Measurements from ENCODE around the gene SOX1. TPM values are rescaled to one million over a fixed set of nuclear protein-coding genes. Genes with fewer than 3 reads are reported as not detected.

SOX1 gene
- polyA plus RNA-seq, 1 donor from 2014 or later = 13.2 TPM

DNA sequence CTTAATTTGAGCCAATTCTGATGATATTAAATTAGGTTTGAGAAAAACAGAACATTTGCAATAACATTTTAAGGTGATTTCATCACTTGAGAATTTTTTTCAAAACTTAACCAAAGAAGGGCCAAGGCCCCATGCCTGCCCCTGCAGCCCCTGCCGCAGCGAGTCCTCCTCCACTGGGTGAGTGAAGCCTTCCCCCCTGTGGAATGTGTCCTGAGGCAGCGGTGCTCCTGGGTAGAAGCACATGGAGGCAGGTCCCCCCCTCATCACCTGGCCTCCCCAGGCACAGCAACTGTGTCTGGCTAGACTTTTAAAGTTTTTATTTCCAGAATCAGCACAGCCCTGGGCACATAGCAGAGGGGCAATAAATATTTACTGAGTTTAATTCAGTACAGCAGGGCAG is 10.8 kb downstream of the SOX1 start:
- Histone ChIP-seq H3K27me3 (ENCODE audit: insufficient read depth, low read depth, low read length) (no peaks in the 10 kb centered on the region), H3K9ac (ENCODE audit: low read length) (no peak overlapping the region), H2AFZ (ENCODE audit: low read depth, low read length) (no peak overlapping the region), H3K9me3 (ENCODE audit: low read length) (no peaks in the 10 kb centered on the region), H3K4me3 (ENCODE audit: low read length) (no peak overlapping the region), H3F3A (ENCODE audit: insufficient read depth, low read length, poor library complexity, severe bottlenecking) (no peaks in the 10 kb centered on the region), H3K36me3 (ENCODE audit: insufficient read depth, low read length) (no peaks in the 10 kb centered on the region), H3K79me2 (replicated peaks; ENCODE audit: insufficient read depth, low read length) (peaks cover 76% of the 10 kb centered on the region), H3K4me2 (ENCODE audit: low read length) (no peak overlapping the region), H4K20me1 (ENCODE audit: insufficient read depth) (no peaks in the 10 kb centered on the region), H3K27ac (ENCODE audit: low read length) (no peak overlapping the region), H3K9me2 (ENCODE audit: insufficient read depth, low read length) (no peaks in the 10 kb centered on the region)
- TF ChIP-seq, protein P1, sequence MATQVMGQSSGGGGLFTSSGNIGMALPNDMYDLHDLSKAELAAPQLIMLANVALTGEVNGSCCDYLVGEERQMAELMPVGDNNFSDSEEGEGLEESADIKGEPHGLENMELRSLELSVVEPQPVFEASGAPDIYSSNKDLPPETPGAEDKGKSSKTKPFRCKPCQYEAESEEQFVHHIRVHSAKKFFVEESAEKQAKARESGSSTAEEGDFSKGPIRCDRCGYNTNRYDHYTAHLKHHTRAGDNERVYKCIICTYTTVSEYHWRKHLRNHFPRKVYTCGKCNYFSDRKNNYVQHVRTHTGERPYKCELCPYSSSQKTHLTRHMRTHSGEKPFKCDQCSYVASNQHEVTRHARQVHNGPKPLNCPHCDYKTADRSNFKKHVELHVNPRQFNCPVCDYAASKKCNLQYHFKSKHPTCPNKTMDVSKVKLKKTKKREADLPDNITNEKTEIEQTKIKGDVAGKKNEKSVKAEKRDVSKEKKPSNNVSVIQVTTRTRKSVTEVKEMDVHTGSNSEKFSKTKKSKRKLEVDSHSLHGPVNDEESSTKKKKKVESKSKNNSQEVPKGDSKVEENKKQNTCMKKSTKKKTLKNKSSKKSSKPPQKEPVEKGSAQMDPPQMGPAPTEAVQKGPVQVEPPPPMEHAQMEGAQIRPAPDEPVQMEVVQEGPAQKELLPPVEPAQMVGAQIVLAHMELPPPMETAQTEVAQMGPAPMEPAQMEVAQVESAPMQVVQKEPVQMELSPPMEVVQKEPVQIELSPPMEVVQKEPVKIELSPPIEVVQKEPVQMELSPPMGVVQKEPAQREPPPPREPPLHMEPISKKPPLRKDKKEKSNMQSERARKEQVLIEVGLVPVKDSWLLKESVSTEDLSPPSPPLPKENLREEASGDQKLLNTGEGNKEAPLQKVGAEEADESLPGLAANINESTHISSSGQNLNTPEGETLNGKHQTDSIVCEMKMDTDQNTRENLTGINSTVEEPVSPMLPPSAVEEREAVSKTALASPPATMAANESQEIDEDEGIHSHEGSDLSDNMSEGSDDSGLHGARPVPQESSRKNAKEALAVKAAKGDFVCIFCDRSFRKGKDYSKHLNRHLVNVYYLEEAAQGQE (IDR thresholded peaks at IDR 0.05; ENCODE audit: borderline replicate concordance) = no peak
- TF ChIP-seq SMC3 (conservative IDR thresholded peaks at IDR 0.05; ENCODE audit: poor library complexity) (no peak), EP300 (conservative IDR thresholded peaks at IDR 0.05; ENCODE audit: poor library complexity, severe bottlenecking) (no peak), MXI1 (conservative IDR thresholded peaks at IDR 0.05; ENCODE audit: poor library complexity, severe bottlenecking) (no peak), TAF1 (IDR thresholded peaks at IDR 0.05; ENCODE audit: low read depth) (no peak), RAD21 (conservative IDR thresholded peaks at IDR 0.05) (no peak)
- TF ChIP-seq, protein P2, sequence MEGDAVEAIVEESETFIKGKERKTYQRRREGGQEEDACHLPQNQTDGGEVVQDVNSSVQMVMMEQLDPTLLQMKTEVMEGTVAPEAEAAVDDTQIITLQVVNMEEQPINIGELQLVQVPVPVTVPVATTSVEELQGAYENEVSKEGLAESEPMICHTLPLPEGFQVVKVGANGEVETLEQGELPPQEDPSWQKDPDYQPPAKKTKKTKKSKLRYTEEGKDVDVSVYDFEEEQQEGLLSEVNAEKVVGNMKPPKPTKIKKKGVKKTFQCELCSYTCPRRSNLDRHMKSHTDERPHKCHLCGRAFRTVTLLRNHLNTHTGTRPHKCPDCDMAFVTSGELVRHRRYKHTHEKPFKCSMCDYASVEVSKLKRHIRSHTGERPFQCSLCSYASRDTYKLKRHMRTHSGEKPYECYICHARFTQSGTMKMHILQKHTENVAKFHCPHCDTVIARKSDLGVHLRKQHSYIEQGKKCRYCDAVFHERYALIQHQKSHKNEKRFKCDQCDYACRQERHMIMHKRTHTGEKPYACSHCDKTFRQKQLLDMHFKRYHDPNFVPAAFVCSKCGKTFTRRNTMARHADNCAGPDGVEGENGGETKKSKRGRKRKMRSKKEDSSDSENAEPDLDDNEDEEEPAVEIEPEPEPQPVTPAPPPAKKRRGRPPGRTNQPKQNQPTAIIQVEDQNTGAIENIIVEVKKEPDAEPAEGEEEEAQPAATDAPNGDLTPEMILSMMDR (IDR thresholded peaks at IDR 0.05; ENCODE audit: poor library complexity, severe bottlenecking) = no peak

DNA sequence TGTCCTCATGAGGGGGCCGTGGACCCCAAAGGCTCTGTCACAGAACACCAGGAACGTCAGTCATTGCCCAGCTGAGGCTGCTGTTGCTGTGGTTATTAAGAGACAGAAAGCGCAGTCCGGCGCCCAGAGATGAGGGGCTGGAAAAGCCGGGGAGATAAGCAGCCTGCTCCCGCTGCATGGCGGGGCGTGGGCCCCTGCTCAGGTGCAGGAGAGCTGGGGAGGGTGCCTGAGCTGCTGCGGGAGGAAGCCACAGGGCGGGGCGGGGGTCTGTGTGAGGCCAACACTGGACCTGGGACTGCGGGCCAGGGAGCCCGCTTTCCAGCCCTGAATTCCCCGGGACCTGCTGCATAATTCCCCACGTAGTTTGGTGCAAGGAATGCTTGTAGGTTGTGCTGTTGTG is 11.3 kb downstream of the SOX1 start:
- TF ChIP-seq EZH2 (IDR thresholded peaks at IDR 0.05; ENCODE audit: borderline replicate concordance, insufficient read depth, low read length, poor library complexity, severe bottlenecking) (no peak), TAF1 (IDR thresholded peaks at IDR 0.05; ENCODE audit: low read depth) (no peak)
- TF ChIP-seq, protein P1 (IDR thresholded peaks at IDR 0.05; ENCODE audit: borderline replicate concordance) = no peak
- H3F3A ChIP-seq (ENCODE audit: insufficient read depth, low read length, poor library complexity, severe bottlenecking) = no peaks in the 10 kb centered on the region
- no peaks in the 10 kb centered on the region for H4K20me1 ChIP-seq (ENCODE audit: insufficient read depth)
- no peak overlapping the region for H3K27ac ChIP-seq (ENCODE audit: low read length)
- H3K79me2 ChIP-seq (replicated peaks; ENCODE audit: insufficient read depth, low read length) = peaks cover 71% of the 10 kb centered on the region
- no peak overlapping the region for H3K4me2 ChIP-seq (ENCODE audit: low read length)
- H3K9me3 ChIP-seq (ENCODE audit: low read length) = no peaks in the 10 kb centered on the region
- H2AFZ ChIP-seq (ENCODE audit: low read depth, low read length) = no peak overlapping the region
- no peaks in the 10 kb centered on the region for H3K27me3 ChIP-seq (ENCODE audit: insufficient read depth, low read depth, low read length)
- H3K9ac ChIP-seq (ENCODE audit: low read length) = no peak overlapping the region
- H3K9me2 ChIP-seq (ENCODE audit: insufficient read depth, low read length) = no peaks in the 10 kb centered on the region
- no peaks in the 10 kb centered on the region for H3K36me3 ChIP-seq (ENCODE audit: insufficient read depth, low read length)
- H3K4me3 ChIP-seq (ENCODE audit: low read length) = no peak overlapping the region
